Mesodermal cell (in vitro differentiated cells): Measurements from ENCODE around the gene SHISA5.

Experiments used
- H3K27ac ChIP-seq: 2 replicates; pipeline ENCODE4 v1.7.0; 2013; ENCODE audit warnings: mild to moderate bottlenecking, low read depth, low read length, moderate library complexity; ENCODE audit not compliant: severe bottlenecking
- H3K36me3 ChIP-seq: 2 replicates; pipeline ENCODE4 v1.7.1; 2013; ENCODE audit warnings: mild to moderate bottlenecking, low read length, moderate library complexity; ENCODE audit not compliant: control insufficient read depth, insufficient read depth
- H3K4me1 ChIP-seq: one replicate; pipeline ENCODE4 v1.7.1; 2013; ENCODE audit warnings: mild to moderate bottlenecking, low read length; ENCODE audit not compliant: insufficient read depth, control insufficient read depth, poor library complexity, severe bottlenecking
- H3K4me3 ChIP-seq: 2 replicates; pipeline ENCODE4 v1.7.0; 2013; ENCODE audit warnings: low read length, control low read depth, mild to moderate bottlenecking; ENCODE audit not compliant: insufficient read depth, poor library complexity, severe bottlenecking; ENCODE audit errors: extremely low read depth
- H3K9me3 ChIP-seq: 2 replicates; pipeline ENCODE4 v1.7.1; 2013; ENCODE audit warnings: mild to moderate bottlenecking, low read length, moderate library complexity; ENCODE audit not compliant: control insufficient read depth
- WGBS, 2 experiments: methylation state at CpG; one replicate each; pipeline ENCODE4 v1.1.5; 2013; ENCODE audit warnings: missing lambda C conversion rate in 2 of 2; ENCODE audit not compliant: insufficient coverage in 2 of 2; 5-methylcytosine and 5-hydroxymethylcytosine counted together

Gene SHISA5

DNA sequence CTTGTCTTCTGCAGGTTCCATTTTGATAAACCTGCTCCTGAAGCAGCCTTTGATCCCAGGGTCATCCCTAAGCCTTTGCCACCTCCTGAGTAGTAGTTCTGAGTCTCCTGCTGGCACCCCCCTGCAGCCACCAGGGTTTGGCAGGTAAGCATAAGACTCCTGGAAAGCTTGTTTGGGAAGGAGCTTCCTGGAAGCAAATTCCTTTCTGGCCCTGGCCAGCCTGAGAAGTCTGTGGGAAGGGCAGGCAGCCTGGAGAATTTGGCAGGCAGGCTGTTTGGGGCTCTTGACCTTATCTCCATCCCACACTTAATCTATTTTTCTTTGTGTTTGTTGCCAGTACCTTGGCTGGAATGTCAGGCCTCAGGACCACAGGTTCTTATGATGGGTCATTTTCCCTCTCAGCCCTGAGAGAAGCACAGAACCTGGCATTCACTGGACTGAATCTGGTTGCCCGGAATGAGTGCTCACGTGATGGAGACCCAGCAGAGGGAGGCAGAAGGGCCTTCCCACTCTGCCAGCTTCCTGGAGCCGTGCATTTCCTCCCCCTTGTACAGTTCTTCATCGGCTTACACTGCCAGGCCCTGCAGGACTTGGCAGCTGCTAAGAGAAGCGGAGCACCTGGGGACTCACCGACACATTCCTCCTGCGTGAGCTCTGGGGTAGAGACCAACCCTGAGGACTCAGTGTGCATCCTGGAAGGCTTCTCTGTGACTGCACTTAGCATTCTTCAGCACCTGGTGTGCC lies 44.0 kb downstream of the SHISA5 start:
- Histone ChIP-seq H3K36me3 (peaks cover 80% of the 10 kb centered on the region), H3K27ac (no peak overlapping the region), H3K4me1 (no peaks in the 10 kb centered on the region), H3K9me3 (no peaks in the 10 kb centered on the region), H3K4me3 (no peak overlapping the region)
- WGBS, 2 experiments, result 91 to 93% methylated on average over 4 to 5 of the region's 7 CpGs

DNA sequence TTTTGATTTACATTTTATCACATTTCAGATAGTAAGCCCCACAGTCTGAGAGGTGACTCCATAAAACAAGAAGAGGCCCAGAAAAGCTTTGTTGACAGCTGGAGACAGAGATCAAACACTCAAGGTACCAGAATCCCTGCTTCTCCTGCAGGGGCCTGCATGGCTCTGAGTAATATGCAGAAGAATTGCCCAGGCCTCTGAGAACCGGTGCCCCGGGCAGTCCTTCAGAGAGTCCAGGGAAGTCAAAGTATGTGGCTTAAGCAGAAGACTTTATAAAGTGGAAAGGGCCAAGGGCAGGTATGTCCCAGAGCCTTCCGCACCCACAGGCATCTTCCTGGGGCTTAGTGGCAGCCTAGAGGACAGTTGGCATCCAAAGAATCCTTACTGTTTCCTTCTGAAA lies 44.6 kb downstream of the SHISA5 start:
- Histone ChIP-seq H3K36me3 (peaks cover 79% of the 10 kb centered on the region), H3K4me3 (no peak overlapping the region), H3K27ac (no peak overlapping the region), H3K9me3 (no peaks in the 10 kb centered on the region), H3K4me1 (no peaks in the 10 kb centered on the region)
- WGBS, 2 experiments, result 93 to 100% methylated on average over 1 to 3 of the region's 3 CpGs

DNA sequence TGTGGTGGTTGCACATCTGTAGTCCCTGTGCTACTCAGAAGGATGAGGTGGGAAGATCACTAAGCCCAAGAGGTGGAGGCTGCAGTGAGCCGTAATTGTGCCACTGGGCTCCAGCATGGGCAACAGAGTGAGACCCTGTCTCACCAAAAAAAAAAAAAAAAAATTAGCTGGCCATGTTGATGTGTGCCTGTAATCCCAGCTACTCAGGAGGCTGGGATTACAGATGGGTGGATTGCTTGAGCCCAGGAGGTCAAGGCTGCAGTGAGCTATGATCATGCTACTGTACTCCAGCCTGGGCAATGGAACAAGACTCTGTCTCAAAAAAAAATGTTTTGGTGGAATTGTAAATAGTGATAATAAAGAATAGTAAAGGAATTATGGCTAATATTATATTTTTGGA lies 47.5 kb downstream of the SHISA5 start:
- H3K4me3 ChIP-seq, result no peak overlapping the region
- WGBS, 2 experiments, result 100% methylated on average over 1 of the region's 1 CpG; no CpG with 5 or more reads in 1 of the 2 experiments
- H3K36me3 ChIP-seq, result peaks cover 93% of the 10 kb centered on the region

DNA sequence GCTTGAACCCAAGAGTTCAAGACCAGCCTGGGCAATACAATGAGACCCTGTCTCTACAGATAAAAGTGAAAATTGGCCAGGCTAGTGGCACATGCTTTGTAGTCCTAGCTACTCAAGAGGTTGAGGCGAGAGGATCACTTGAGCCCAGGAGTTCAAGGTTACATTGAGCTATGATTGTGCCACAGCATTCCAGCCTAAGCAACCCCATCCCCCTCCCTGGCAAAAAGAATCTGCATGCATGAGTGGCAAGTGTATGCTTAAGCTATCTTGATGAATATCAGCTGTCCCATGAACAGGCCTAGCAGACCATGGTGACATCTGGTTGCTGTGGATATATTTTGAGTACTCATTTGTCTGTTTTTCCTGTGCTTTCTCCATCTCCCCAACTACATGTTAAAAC lies 52.7 kb downstream of the SHISA5 start:
- peaks cover 63% of the 10 kb centered on the region for H3K36me3 ChIP-seq
- 92% methylated on average over 1 of the region's 1 CpG; no CpG with 5 or more reads in 1 of the 2 experiments for WGBS, 2 experiments
- no peak overlapping the region for H3K4me3 ChIP-seq
- H3K27ac ChIP-seq, result no peak overlapping the region
- H3K4me1 ChIP-seq, result peaks cover 6% of the 10 kb centered on the region
- no peaks in the 10 kb centered on the region for H3K9me3 ChIP-seq

More for the DNA sequence above, 47.5 kb downstream of the SHISA5 start:
- no peak overlapping the region for H3K27ac ChIP-seq
- no peaks in the 10 kb centered on the region for H3K4me1 ChIP-seq
- no peaks in the 10 kb centered on the region for H3K9me3 ChIP-seq

DNA sequence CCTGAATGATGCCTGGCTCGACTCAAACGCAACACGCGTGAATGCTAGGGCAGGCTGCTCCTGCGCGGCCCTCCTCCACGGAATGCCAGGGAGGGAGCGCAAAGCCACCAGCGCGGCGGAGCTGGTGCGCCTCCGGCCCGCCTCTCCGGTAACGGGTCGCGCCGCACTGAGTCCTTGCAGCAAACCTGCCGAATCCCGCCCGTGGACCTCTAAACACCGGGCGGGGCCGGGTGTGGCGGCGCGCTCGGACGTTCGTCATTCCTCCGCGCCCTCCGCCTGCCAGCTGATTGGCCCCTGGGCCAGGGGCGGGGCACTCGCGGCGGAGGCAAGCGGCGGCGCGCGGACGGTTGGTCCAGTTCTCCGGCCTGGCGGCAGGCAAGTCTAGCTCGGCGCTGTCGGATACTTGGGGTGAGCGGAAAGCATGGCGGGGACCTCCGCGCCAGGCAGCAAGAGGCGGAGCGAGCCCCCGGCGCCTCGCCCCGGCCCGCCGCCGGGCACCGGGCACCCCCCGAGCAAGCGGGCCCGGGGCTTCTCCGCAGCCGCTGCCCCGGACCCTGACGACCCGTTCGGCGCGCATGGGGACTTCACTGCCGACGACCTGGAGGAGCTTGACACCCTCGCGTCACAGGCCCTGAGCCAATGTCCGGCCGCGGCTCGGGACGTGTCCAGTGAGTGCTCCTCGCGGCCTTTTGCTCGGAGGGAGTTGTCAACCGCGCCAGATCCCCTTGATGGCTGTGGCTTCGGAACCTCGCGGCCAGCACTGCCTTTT lies 57.4 kb downstream of the SHISA5 start, which contains the start of gene ATRIP:
TSS of gene ATRIP (plus strand) at position 313 of the 769 bp plus-strand sequence. CDS start at position 422, 109 bp downstream.
- Histone ChIP-seq H3K4me1 (peaks cover 14% of the 10 kb centered on the region), H3K36me3 (peaks cover 52% of the 10 kb centered on the region)
- WGBS, 2 experiments, result 0 to 1% methylated on average over 69 to 91 of the region's 91 CpGs

DNA sequence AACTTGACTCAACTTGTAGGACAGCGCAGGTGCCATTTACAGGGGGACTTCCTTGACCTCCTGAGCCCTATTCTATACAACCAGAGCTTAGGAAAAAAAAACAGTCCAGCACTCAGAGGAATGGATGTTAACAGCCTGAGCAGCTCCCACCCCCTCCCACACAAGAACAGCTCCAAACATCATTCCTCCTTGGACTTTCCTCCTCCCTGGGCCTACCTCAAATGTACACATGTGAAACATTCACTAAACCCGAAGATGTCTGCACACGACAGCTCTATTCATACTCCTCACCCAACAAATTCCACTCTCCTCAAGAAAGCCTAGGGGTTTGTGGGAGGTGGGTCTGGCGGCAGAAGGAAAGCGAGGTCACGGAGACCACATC lies 57.9 kb downstream of the SHISA5 start:
- Histone ChIP-seq H3K4me1 (peaks cover 18% of the 10 kb centered on the region), H3K27ac (peak overlapping the region; percentile 23), H3K9me3 (no peaks in the 10 kb centered on the region), H3K4me3 (peak overlapping the region; percentile 75), H3K36me3 (peaks cover 50% of the 10 kb centered on the region)
- WGBS, 2 experiments, result 3 to 86% methylated on average over 1 to 3 of the region's 6 CpGs

More for the DNA sequence above, 57.4 kb downstream of the SHISA5 start, which contains the start of gene ATRIP:
- Histone ChIP-seq H3K9me3 (no peaks in the 10 kb centered on the region), H3K4me3 (peak within 1 kb of the TSS; percentile 75), H3K27ac (peak within 1 kb of the TSS; percentile 92)

DNA sequence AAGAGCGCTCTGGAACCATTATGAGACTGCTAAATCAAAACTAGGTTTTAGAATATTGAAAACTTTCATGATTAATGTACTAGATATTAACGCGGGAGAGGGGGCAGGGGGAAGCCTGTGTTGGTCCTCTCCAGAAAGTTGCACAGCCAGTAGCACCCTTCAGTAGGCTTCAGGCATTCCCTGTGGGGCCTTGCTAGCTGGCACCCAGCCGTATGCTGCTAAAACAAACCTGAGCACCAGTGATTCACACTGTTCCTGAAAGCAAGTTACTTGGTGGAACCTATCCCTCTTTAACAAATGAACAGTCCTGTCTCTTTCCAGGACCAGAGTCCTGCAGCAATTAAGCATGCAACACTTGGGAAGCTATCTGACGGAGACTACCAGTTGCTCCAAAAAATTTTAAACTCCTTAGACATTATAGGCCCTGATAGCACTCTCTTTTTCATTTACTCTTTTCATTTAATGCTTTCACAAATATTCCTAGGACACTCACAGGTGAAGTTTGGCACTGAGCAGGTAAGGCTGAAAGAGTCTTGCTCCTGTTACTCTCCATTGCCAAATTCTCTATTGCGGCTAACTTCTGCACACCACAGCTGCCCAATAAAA lies 58.6 kb downstream of the SHISA5 start:
- Histone ChIP-seq H3K36me3 (peaks cover 47% of the 10 kb centered on the region), H3K4me1 (peaks cover 18% of the 10 kb centered on the region), H3K9me3 (no peaks in the 10 kb centered on the region), H3K27ac (no peak overlapping the region), H3K4me3 (peak overlapping the region; percentile 75)
- 90 to 95% methylated on average over 3 to 4 of the region's 6 CpGs for WGBS, 2 experiments

DNA sequence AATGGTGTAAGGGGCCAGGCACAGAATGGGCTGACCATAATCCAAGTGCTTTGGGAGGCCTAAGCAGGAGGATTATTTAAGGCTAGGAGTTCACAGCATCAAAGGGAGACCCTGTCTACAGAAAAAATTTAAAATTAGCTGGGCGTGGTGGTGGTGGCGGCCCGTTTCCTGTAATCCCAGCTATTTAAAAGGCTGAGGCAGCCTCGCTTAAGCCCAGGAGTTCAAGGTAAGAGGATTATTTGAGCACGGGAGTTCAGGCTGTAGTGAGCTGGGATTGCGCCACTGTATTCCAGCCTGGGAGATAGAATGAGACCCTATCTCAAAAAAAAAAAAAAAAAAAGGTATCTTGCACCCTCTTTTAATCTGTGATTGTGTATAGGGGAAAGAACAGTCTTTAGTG lies 62.0 kb downstream of the SHISA5 start:
- H3K4me1 ChIP-seq, result peaks cover 16% of the 10 kb centered on the region
- peaks cover 39% of the 10 kb centered on the region for H3K36me3 ChIP-seq
- WGBS, 2 experiments, result 98 to 100% methylated on average over 3 to 4 of the region's 6 CpGs
- no peak overlapping the region for H3K4me3 ChIP-seq
- H3K27ac ChIP-seq, result no peak overlapping the region
- no peaks in the 10 kb centered on the region for H3K9me3 ChIP-seq

DNA sequence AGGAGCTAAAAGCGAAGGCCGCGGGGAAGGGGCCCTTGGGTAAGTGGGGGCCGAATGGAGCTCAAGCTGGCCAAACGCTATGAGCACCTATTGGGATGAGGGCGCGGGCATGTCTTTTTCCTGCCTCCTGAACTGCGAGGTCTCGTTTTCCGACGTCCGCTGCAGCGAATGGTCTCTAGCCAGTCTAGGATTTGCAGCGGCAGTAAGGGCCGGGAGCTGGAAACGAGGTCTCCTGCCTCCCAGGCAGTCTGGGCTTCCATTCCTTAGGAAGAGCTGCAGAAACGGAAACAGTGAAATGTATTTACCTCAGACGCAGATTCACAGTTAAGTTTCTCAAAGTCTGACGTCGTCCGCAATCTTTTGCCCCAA lies 63.4 kb downstream of the SHISA5 start:
- Histone ChIP-seq H3K9me3 (no peaks in the 10 kb centered on the region), H3K36me3 (peaks cover 39% of the 10 kb centered on the region), H3K27ac (peak overlapping the region; percentile 76), H3K4me3 (peak overlapping the region; percentile 98), H3K4me1 (peaks cover 13% of the 10 kb centered on the region)
- WGBS, 2 experiments, result 1 to 2% methylated on average over 18 to 21 of the region's 21 CpGs

DNA sequence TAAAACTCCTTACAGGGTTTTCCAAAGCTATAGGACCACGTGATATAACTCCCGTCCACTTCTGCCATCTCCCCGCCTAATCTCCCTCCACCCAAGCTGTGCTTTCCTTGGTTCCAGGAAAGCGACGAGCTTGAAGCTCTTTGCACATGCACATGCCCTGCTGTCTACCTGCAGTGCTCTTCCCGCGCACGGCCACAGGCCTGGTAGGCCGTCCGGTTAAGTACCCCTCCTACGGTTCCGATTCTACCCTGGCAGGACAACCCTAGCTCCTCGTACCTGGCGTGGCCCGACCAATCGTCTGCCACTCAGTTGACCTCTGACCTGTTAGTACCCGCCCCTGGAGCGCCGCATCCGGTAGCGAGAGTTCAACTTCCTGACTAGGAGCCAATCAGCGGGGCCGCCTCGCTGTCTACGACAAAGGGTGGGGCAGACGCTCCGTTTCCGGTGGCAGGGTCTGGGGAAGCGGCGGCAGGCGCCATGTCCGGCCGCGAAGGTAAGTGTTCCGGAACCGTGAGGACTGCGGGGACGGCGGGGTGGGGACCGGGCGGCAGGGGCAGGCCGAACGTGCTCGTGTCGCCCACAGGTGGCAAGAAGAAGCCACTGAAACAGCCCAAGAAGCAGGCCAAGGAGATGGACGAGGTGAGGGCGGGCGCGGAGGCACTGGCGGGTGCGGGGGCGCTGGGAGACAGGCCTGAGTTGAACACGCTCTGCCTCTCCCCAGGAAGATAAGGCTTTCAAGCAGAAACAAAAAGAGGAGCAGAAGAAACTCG lies 64.0 kb downstream of the SHISA5 start, which contains the start of the genes CCDC51 and TMA7:
TSS of gene CCDC51 (minus strand) at position 300 of the 770 bp plus-strand sequence. CDS start 4,991 bp downstream, outside the sequence.
TSS of gene TMA7 (plus strand) at position 438 of the 770 bp plus-strand sequence. CDS start at position 478, 40 bp downstream.
- Histone ChIP-seq H3K27ac (peak within 1 kb of the TSS; percentile 76), H3K4me1 (peaks cover 13% of the 10 kb centered on the region), H3K36me3 (peaks cover 40% of the 10 kb centered on the region), H3K4me3 (peak within 1 kb of the TSS; percentile 98), H3K9me3 (no peaks in the 10 kb centered on the region)
- 0 to 1% methylated on average over 50 to 53 of the region's 54 CpGs for WGBS, 2 experiments
